Measurements from ENCODE around the gene CISH.
A peak's percentile ranks its signal among the peaks of the same experiment; 100 is the strongest.

CISH gene

DNA sequence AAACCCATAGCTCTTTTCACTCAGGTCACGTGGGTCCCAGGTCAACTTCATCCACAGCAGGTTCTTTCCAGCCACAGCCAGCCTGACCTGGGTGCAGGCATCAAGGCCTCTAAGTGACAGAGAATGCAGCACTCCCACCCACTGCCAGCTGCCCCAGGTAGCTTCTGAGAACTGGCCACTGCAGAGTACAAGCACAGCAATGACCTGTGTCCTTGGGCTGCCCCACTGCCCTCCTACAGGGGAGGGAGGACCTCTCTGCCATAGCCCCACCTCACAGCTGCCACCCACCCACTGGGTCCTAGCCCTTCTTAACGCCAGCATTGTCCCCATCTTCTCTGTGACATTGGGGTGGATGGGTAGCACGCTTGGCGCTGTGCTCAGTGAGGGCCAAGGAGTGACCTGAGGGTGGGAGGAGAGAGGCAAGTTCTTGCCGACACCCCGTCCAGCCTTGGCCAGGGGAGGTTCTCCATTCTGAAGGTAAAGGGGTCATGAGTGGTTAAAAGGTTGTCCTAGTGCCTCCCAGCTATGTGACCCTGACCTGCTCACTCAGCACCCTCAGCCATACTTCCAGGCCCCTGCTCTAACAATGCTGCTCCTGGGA is 12.4 kb downstream of the CISH start:
- no peak for DNase-seq (ENCODE audit: low read depth)

- DNase-seq (ENCODE audit: low read depth), result no peak
Measured at GRCh38 chr3:50594253-50594785, 17.3 kb downstream of the CISH start.

- no peak for DNase-seq (ENCODE audit: low read depth)
Measured at GRCh38 chr3:50592568-50592967, 19.0 kb downstream of the CISH start.

- no peak for DNase-seq (ENCODE audit: low read depth)
Measured at GRCh38 chr3:50591196-50591741, 20.3 kb downstream of the CISH start.

DNA sequence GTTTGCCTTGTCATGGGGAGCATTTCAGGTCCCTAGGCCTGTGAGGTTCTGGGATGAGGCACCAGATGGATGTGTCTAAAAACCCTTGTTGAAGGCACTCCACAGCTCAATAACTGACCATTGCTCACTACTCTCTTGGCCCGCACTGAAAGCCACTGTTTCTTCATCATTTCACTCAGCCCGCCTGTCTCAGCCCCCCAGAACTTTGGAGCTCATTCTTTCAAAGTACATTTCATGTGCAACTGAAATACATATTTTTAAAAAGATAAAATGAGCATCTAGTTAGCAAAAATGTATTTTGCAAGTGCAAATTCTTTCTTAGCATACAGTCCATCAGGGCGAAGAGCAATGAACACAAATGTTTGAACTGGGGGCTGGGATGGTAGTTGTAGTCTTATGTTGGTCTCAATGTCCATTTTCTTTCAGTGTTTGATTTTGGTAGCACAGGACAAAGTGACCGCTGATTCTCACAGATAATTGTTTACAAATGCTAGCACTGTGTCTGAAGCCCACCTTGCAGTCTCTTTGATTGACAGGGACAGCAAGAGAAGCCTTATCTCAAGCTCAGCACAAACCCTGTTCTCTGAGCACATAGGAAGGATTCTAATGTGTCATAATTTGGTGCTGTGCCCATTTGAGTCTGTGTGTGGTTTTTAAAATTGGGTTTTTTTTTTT is 22.7 kb downstream of the CISH start:
- DNase-seq (ENCODE audit: low read depth), result peak; percentile 23

- DNase-seq (ENCODE audit: low read depth), result no peak
Measured at GRCh38 chr3:50587806-50588758, 23.5 kb downstream of the CISH start.

GRCh38 chr3:50587373-50587772 is 24.2 kb downstream of the CISH start:
- peak; percentile 18 for DNase-seq (ENCODE audit: low read depth)

GRCh38 chr3:50586763-50587070 is 24.9 kb downstream of the CISH start:
- no peak for DNase-seq (ENCODE audit: low read depth)

GRCh38 chr3:50585919-50586762 is 25.4 kb downstream of the CISH start:
- no peak for DNase-seq (ENCODE audit: low read depth)

DNA sequence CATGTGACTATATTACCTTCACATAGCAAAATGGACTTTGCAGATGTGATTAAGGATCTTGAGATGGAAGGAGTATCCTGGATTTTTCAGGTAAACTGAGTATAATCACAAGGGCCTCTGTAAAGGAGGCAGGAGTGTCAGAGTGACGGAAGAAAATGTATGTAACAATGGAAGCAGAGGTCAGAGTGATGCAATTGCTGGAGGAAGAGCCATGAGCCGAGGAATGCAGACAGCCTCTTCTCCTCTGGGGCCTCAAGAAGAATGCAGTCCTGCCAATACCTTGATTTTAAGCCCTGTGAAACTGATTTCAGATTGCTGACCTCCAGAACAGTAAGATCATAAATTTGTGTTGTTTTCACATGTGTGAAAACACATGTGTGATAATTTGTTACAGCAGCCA is 27.2 kb downstream of the CISH start:
- no peak for DNase-seq (ENCODE audit: low read depth)

- DNase-seq (ENCODE audit: low read depth), result no peak
Measured at GRCh38 chr3:50583897-50584296, 27.7 kb downstream of the CISH start.

DNA sequence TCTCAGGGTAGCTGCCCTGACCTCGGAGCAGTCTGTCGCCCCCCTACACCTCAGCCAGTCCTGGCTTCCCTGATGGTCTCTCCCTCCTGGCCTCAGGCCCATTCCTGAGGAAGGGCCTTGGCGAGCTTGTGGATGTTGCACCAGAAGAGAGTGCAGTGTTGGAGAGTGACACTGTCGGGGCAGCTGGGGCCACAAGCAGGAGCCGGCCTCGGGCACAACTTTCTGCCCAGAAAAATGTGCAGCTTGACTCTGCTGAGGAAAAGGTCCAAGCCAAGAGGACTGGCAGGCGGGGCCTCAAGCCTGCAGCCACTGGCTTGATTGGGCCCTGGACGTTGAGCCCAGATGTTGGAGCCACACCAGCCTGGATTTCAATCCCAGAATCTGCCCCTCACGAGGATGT is 29.5 kb downstream of the CISH start:
- no peak for DNase-seq (ENCODE audit: low read depth)

- no peak for DNase-seq (ENCODE audit: low read depth)
Measured at GRCh38 chr3:50581459-50581842, 30.1 kb downstream of the CISH start.

- DNase-seq (ENCODE audit: low read depth), result no peak
Measured at GRCh38 chr3:50580683-50581458, 30.7 kb downstream of the CISH start.

GRCh38 chr3:50577348-50577747 is 34.2 kb downstream of the CISH start:
- DNase-seq (ENCODE audit: low read depth), result no peak

- peak; percentile 46 for DNase-seq (ENCODE audit: low read depth)
Measured at GRCh38 chr3:50575372-50575771, 36.2 kb downstream of the CISH start.

DNA sequence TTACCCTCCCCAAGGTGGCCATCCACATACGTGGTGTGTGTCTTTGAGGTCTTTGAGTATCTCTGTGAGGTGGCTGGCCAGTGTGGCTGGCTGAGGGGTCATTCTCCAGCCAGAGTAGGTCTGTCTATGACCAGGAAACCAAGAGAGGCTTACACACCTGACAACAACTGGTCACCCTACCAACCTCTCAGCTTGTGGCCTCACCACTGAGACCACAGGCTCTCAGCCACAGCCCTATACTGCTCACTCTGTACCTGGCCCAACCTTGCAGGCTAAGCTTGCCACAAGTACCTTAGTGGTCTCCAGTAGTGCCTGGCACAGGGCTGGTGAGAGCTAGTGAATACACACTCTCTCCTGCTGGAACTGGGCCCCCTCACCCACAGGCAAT is 37.1 kb downstream of the CISH start:
- no peak for DNase-seq (ENCODE audit: low read depth)

- no peak for DNase-seq (ENCODE audit: low read depth)
Measured at GRCh38 chr3:50573566-50574443, 37.8 kb downstream of the CISH start.

GRCh38 chr3:50572801-50573371 is 38.7 kb downstream of the CISH start:
- no peak for DNase-seq (ENCODE audit: low read depth)

DNA sequence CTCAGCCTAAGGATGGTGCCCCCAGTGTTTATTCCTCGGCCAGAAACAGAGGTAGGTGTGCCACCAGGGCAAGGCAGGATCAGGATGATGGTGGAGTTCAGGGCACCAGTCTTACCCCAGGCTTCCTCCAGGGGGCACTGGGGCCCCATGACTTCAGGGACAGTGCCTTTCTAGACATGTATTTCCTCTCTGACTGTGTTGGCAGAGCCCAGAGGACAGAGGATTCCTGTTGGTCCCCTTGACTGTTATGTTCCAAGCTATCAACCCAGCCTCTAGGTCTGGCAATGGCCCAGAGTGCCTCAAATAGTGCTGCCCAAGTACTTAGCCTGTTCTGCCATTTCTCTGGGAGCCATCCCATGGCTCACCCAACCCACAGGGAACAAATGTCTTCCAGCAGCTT is 39.4 kb downstream of the CISH start:
- DNase-seq (ENCODE audit: low read depth), result peak; percentile 62

Measured in ELR (cell line).